ENCODE data around the gene CCNE1.

The CCNE1 gene

DNA sequence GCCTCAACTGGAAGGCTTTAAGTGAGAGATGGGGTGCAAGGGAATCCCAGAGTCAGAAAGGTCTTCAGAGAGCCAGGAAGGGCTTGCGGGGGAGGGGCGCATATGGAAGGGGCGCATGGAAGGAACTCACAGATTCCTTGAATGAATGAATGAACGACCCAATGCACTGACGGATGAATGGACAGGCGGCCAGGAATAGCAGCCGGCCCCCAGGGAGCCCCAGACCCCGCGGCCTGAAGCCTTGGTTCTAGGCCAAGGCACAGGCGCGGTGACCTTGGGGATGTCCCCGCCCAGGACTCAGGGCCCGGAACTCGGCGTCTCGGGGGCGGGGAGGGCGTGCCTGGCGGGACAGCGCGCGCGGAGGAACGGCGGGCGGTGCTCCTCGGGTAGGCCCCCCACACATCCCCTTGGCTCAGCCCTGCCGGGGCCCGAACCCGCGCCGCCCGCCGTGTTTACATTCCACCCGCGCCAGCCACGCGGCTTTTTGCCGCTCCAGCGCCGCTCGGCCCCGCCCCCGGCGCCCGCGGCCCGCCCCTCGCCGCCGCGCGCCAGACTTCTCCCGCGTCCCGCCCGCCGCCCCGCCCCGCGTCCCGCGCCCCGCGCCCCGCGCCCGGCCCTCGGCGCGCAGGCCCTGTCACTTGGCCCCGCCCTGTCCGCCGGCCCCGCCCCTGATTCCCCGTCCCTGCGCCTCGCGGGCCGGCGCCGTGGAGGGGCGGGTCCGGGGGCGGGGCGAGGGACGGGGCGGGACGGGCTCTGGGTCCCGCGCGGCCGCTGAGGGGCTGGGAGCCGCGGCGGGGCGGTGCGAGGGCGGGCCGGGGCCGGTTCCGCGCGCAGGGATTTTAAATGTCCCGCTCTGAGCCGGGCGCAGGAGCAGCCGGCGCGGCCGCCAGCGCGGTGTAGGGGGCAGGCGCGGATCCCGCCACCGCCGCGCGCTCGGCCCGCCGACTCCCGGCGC is at the start of gene CCNE1:
Gene CCNE1 (plus strand): TSS at position 867 of the 955 bp plus-strand sequence. CDS start 565 bp downstream, outside the sequence.
- ChIA-PET POLR2A (no interaction called here), CTCF (interaction anchor here (1.3 kb wide), 1 partner anchor 63 kb away, joined by 3 read pairs; no protein-coding TSS in a partner anchor)
- TF ChIP-seq, protein P1, sequence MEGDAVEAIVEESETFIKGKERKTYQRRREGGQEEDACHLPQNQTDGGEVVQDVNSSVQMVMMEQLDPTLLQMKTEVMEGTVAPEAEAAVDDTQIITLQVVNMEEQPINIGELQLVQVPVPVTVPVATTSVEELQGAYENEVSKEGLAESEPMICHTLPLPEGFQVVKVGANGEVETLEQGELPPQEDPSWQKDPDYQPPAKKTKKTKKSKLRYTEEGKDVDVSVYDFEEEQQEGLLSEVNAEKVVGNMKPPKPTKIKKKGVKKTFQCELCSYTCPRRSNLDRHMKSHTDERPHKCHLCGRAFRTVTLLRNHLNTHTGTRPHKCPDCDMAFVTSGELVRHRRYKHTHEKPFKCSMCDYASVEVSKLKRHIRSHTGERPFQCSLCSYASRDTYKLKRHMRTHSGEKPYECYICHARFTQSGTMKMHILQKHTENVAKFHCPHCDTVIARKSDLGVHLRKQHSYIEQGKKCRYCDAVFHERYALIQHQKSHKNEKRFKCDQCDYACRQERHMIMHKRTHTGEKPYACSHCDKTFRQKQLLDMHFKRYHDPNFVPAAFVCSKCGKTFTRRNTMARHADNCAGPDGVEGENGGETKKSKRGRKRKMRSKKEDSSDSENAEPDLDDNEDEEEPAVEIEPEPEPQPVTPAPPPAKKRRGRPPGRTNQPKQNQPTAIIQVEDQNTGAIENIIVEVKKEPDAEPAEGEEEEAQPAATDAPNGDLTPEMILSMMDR (IDR thresholded peaks at IDR 0.05; ENCODE audit: control extremely low read depth, extremely low read depth, low read depth, missing control alignments), result no peak

DNA sequence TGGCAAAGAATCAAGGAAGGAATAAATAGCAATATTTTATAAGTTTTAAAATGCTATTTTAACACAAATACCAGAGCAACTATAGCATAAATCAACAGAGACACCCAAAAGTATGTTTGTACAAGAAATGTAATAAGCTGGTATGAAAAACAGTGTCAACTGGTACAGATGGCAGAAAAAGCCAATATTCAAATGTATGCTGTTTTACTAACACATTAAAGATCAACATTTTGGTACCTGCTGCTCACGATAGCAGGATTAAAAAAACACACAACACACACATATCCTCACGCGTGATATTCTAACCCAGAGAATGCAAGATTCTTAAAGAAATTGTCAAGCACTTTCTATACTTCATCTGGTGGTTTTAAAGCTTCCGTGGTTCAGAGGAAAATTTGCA is 48.6 kb upstream of the CCNE1 start:
- CTCF ChIA-PET, result interaction anchor here (0.7 to 5.1 kb wide), 2 partner anchors 9 to 108 kb away, joined by 3 to 80 read pairs; no protein-coding TSS in a partner anchor
- TF ChIP-seq, protein P1 (IDR thresholded peaks at IDR 0.05; ENCODE audit: control extremely low read depth, extremely low read depth, low read depth, missing control alignments), result no peak
- POLR2A ChIA-PET, result no interaction called here
- DNase-seq (ENCODE audit: extremely low spot score), result no peak

More for the DNA sequence above, at the start of gene CCNE1:
- DNase-seq (ENCODE audit: extremely low spot score), result peak; percentile 97

DNA sequence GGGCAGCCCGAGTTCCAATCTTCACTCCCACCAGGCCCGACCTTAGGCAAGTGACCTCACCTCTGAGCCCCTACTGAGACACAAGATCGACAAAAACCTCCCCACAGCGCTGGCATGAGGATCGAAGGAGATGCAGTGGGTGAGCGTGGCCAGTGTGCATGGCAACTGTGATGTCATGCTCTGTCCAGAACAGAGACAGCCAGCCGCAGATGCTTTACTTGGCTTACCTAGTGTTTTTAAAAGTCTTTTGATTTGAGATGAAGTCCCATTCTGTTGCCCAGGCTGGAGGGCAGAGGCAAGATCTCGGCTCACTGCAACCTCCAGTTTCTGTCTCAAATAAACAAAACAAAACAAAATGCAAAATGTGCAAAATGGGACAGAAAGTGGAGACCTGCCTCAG is 47.4 kb upstream of the CCNE1 start:
- DNase-seq (ENCODE audit: extremely low spot score), result no peak
- CTCF ChIA-PET, result no interaction called here
- TF ChIP-seq, protein P1 (IDR thresholded peaks at IDR 0.05; ENCODE audit: control extremely low read depth, extremely low read depth, low read depth, missing control alignments), result no peak
- POLR2A ChIA-PET, result no interaction called here

DNA sequence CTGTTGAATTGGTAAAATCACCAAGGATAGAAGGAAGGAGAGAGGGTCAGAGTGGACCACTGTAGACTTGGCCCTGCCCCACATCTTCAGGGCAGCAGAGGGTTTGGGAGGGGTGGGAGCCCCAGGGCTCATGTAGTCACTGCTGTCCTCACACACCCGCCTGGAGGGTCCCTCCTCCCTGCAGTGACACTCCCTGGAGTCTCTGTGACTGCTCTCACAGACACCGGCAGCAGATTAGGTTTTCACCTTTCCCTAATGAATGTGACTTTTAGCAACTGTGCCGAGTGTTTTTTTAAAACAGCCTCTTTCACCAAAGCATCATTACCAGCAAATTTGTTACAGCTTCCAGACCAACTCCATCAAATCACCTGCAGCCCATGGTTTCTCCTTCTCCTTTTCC is 45.7 kb upstream of the CCNE1 start:
- DNase-seq (ENCODE audit: extremely low spot score), result no peak
- CTCF ChIA-PET, result no interaction called here
- TF ChIP-seq, protein P1 (IDR thresholded peaks at IDR 0.05; ENCODE audit: control extremely low read depth, extremely low read depth, low read depth, missing control alignments), result no peak
- POLR2A ChIA-PET, result no interaction called here

DNA sequence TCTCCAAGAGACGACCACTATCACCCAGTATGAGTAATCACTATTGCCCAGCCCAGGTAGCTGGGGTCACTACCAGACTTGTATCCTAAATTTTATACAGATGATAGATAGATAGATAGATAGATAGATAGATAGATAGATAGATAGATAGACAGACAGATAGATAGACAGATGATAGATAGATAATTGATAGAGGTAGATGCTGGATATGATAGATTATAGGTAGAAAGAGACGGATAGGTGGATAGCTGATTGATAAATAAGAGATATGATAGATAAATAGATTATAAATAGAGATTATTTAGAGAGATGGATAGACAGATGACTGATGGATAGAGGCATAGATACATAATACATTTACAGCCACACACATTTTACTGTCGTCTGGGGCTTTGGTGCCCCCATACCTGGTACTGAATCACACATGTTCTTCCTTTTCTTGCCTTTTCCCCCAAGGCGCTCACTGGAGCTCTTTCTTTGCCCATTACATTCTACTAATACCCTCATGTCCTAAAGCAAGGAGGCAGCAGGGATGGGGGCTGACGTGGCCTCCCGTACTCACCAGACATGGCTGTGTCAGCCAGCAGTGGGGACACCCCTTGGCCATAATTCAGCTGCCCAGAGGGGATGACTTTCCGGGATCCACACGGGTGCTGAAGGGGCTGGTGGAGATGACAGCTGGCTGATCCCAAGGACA is 44.6 kb upstream of the CCNE1 start:
- DNase-seq (ENCODE audit: extremely low spot score), result no peak
- TF ChIP-seq, protein P1 (IDR thresholded peaks at IDR 0.05; ENCODE audit: control extremely low read depth, extremely low read depth, low read depth, missing control alignments), result no peak
- ChIA-PET CTCF (interaction anchor here (1.1 to 7.0 kb wide), 2 partner anchors 96 to 107 kb away, joined by 3 to 53 read pairs; no protein-coding TSS in a partner anchor), POLR2A (no interaction called here)

DNA sequence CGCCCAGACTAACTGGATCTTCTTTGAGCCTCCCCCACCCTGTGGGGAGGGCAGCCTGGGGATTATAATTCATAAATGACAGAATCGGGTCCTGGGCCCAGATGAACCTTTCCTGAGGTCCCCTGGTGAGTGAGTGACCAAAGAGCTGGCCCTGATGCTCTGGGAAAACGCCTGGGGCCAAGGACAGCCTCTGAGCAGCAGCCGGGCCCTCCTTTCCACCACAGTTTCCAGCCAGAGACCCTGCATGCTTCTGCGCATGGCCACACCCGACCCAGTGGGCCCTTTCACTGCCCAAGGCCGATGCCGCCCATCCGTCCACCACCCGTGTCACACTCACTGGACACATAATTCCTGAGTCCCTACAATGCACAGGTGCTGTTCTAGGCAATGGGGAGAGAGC is 43.6 kb upstream of the CCNE1 start:
- ChIA-PET POLR2A (no interaction called here), CTCF (interaction anchor here (1.7 to 7.0 kb wide), 2 partner anchors 90 to 106 kb away, joined by 5 to 53 read pairs; no protein-coding TSS in a partner anchor)
- DNase-seq (ENCODE audit: extremely low spot score), result no peak
- TF ChIP-seq, protein P1 (IDR thresholded peaks at IDR 0.05; ENCODE audit: control extremely low read depth, extremely low read depth, low read depth, missing control alignments), result no peak

Data from GM10248 (cell line).